OCI-M2 (cell line): ENCODE measurements around the gene NDUFA8.
A peak's percentile ranks its signal among the peaks of the same experiment; 100 is the strongest.

ENCODE experiments used
- DNase-seq: peaks from one replicate; lab custom pipeline; 2025; ENCODE audit not compliant: unreplicated experiment; lab: John Stamatoyannopoulos, UW

Gene NDUFA8

GRCh38 chr9:122102156-122102555 is 57.4 kb downstream of the NDUFA8 start:
- DNase-seq: no peak

GRCh38 chr9:122100756-122101155 is 58.8 kb downstream of the NDUFA8 start:
- DNase-seq: no peak

GRCh38 chr9:122099271-122099869 is 60.2 kb downstream of the NDUFA8 start:
- peak; percentile 20 for DNase-seq

GRCh38 chr9:122097679-122098315 is 61.8 kb downstream of the NDUFA8 start:
- no peak for DNase-seq

GRCh38 chr9:122096620-122097415 is 62.8 kb downstream of the NDUFA8 start:
- DNase-seq: no peak

- no peak for DNase-seq
These were observed 64.4 kb downstream of the NDUFA8 start for GRCh38 chr9:122095010-122095767.
